DOHH2 (cell line): ENCODE data around the gene ZBTB16.

Experiments used
- H3F3A ChIP-seq: fragments of 200-600 bp; sonication (generic), shearing (Covaris generic); 2 replicates; pipeline ENCODE4 v1.6.0; 2016; ENCODE audit warnings: antibody characterized with exemption, mild to moderate bottlenecking; ENCODE audit not compliant: control insufficient read depth, insufficient read depth
- H3K27ac ChIP-seq: fragments of 200-600 bp; sonication (generic); 2 replicates; pipeline ENCODE4 v1.5.1; 2014; ENCODE audit warnings: low read depth, mild to moderate bottlenecking, low read length, moderate library complexity
- H3K27me3 ChIP-seq: fragments of 200-600 bp; sonication (generic); 2 replicates; pipeline ENCODE4 v1.6.1; 2014; ENCODE audit warnings: mild to moderate bottlenecking, low read length, mixed read lengths; ENCODE audit not compliant: control insufficient read depth
- H3K36me3 ChIP-seq: fragments of 200-600 bp; sonication (generic); 2 replicates; pipeline ENCODE4 v1.6.1; 2014; ENCODE audit warnings: mild to moderate bottlenecking, low read length, moderate library complexity, mixed read lengths; ENCODE audit not compliant: control insufficient read depth
- H3K4me1 ChIP-seq: fragments of 200-600 bp; sonication (generic); 2 replicates; pipeline ENCODE4 v1.6.1; 2014; ENCODE audit warnings: mild to moderate bottlenecking, low read length, mixed read lengths; ENCODE audit not compliant: control insufficient read depth
- H3K4me2 ChIP-seq: fragments of 200-600 bp; sonication (generic); 2 replicates; pipeline ENCODE4 v1.6.0; 2014; ENCODE audit warnings: mild to moderate bottlenecking, low read length, moderate library complexity
- H3K4me3 ChIP-seq: fragments of 200-600 bp; sonication (generic); 2 replicates; pipeline ENCODE4 v1.5.1; 2014; ENCODE audit warnings: mild to moderate bottlenecking, low read length, mixed read lengths
- H3K79me2 ChIP-seq: fragments of 200-600 bp; sonication (generic); 2 replicates; pipeline ENCODE4 v1.6.1; 2014; ENCODE audit warnings: mild to moderate bottlenecking, low read length, mixed read lengths; ENCODE audit not compliant: control insufficient read depth
- H3K9me2 ChIP-seq: fragments of 200-600 bp; sonication (generic); replicated peaks from 2 replicates; pipeline ENCODE4 v1.6.1; 2014; ENCODE audit warnings: mild to moderate bottlenecking, low read length, mixed read lengths; ENCODE audit not compliant: control insufficient read depth
- H3K9me3 ChIP-seq: fragments of 200-600 bp; sonication (generic); 2 replicates; pipeline ENCODE4 v1.6.1; 2014; ENCODE audit warnings: antibody characterized with exemption, low read length, mixed read lengths; ENCODE audit not compliant: control insufficient read depth, insufficient read depth
- H4K20me1 ChIP-seq: fragments of 200-600 bp; sonication (generic); 2 replicates; pipeline ENCODE4 v1.6.0; 2014; ENCODE audit warnings: low read depth, mild to moderate bottlenecking, antibody characterized with exemption, low read length, moderate library complexity; ENCODE audit not compliant: control insufficient read depth, insufficient read depth
- EZH2phosphoT487 ChIP-seq: fragments of 200-600 bp; sonication (generic); IDR thresholded peaks from 2 replicates; pipeline ENCODE4 v1.6.1; 2017; ENCODE audit warnings: borderline replicate concordance, mild to moderate bottlenecking, antibody characterized with exemption, low read length, moderate library complexity, mixed read lengths
- TF ChIP-seq, protein P1 (sequence below): fragments of 200-600 bp; sonication (generic); IDR thresholded peaks from one replicate; pipeline ENCODE4 v1.5.1; 2014; ENCODE audit warnings: antibody characterized with exemption, mild to moderate bottlenecking, low read depth, low read length; ENCODE audit not compliant: poor library complexity, severe bottlenecking

The ZBTB16 gene

DNA sequence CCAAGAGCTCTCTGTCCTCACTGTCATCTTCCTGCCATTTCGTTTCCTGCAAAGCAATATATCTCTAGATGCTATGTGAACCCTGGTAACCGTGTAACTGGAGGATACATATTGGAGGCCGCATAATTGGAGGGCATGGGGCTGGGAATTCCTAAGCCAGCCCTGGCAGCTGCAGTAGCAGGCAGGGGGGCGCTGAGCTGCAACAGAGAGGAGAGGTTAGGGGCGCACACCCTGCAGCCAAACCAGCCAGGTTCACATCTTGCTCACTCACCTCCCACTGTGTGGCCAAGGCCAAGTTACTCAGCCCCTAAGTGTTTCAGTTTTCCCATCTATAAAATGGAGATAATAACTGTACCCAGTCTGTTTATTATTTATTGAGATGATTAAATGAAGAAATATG is 39.9 kb upstream of the ZBTB16 start:
- Histone ChIP-seq H3K36me3 (no peaks in the 10 kb centered on the region), H4K20me1 (no peaks in the 10 kb centered on the region), H3K9me2 (no peaks in the 10 kb centered on the region), H3K79me2 (no peaks in the 10 kb centered on the region), H3K4me1 (peaks cover 4% of the 10 kb centered on the region; the same call in 1 of the 2 replicates), H3F3A (no peaks in the 10 kb centered on the region), H3K4me3 (no peak overlapping the region), H3K4me2 (no peak overlapping the region), H3K27ac (no peak overlapping the region), H3K27me3 (no peaks in the 10 kb centered on the region), H3K9me3 (no peaks in the 10 kb centered on the region)
- TF ChIP-seq EZH2phosphoT487 = no peak
- TF ChIP-seq, protein P1, sequence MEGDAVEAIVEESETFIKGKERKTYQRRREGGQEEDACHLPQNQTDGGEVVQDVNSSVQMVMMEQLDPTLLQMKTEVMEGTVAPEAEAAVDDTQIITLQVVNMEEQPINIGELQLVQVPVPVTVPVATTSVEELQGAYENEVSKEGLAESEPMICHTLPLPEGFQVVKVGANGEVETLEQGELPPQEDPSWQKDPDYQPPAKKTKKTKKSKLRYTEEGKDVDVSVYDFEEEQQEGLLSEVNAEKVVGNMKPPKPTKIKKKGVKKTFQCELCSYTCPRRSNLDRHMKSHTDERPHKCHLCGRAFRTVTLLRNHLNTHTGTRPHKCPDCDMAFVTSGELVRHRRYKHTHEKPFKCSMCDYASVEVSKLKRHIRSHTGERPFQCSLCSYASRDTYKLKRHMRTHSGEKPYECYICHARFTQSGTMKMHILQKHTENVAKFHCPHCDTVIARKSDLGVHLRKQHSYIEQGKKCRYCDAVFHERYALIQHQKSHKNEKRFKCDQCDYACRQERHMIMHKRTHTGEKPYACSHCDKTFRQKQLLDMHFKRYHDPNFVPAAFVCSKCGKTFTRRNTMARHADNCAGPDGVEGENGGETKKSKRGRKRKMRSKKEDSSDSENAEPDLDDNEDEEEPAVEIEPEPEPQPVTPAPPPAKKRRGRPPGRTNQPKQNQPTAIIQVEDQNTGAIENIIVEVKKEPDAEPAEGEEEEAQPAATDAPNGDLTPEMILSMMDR = no peak

- Histone ChIP-seq H3F3A (no peaks in the 10 kb centered on the region), H3K27ac (no peak overlapping the region), H3K9me2 (no peaks in the 10 kb centered on the region), H3K4me3 (no peak overlapping the region), H3K36me3 (no peaks in the 10 kb centered on the region), H3K4me1 (no peaks in the 10 kb centered on the region), H3K27me3 (peaks cover 6% of the 10 kb centered on the region; the same call in 1 of the 2 replicates), H3K79me2 (no peaks in the 10 kb centered on the region), H4K20me1 (no peaks in the 10 kb centered on the region), H3K4me2 (no peak overlapping the region), H3K9me3 (no peaks in the 10 kb centered on the region)
- TF ChIP-seq, protein P1 = no peak
- no peak for TF ChIP-seq EZH2phosphoT487
These were observed 34.1 kb upstream of the ZBTB16 start for GRCh38 chr11:114025329-114025907.

DNA sequence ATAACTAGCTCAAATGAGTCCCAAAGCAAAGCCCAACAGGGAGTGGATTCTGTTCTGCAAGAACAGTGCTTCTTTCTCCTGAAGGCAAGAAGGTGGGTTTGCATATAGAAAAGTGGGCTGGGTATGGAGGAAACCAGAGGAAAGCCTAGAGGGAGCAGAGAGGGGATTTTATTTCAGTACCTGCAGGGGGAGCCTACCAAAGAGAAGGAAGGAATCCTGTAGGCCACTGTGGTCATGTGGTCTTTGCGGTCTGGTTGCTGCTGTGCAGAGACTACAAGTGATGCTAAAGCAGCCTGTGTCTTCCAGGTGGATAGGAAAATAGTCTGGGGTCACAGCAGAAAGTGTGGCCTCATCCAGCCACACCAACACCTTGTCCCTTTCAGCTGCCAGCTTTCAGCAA is 33.2 kb upstream of the ZBTB16 start:
- Histone ChIP-seq H3K27me3 (peaks cover 6% of the 10 kb centered on the region; the same call in 1 of the 2 replicates), H3K9me2 (no peaks in the 10 kb centered on the region), H3K27ac (no peak overlapping the region), H3F3A (no peaks in the 10 kb centered on the region), H3K36me3 (no peaks in the 10 kb centered on the region), H3K79me2 (no peaks in the 10 kb centered on the region), H4K20me1 (no peaks in the 10 kb centered on the region), H3K4me1 (no peaks in the 10 kb centered on the region), H3K4me3 (no peak overlapping the region), H3K4me2 (no peak overlapping the region), H3K9me3 (no peaks in the 10 kb centered on the region)
- no peak for TF ChIP-seq EZH2phosphoT487
- TF ChIP-seq, protein P1 = peak; percentile 35
